ENCODE results near the gene TP73. TPM values are rescaled to one million over a fixed set of nuclear protein-coding genes. Genes with fewer than 3 reads are reported as not detected.
"Not testable (repeated sequence)": the region's sequence is repeated elsewhere in the genome, so short reads cannot be mapped to it uniquely, and the experiment has no call there.

The TP73 gene
- total and polyA plus RNA-seq, 2 donors = 0.09 to 0.63 TPM

GRCh38 chr1:3717715-3718601 lies 65.6 kb downstream of the TP73 start:
- H3K27ac ChIP-seq (ENCODE audit: low read depth) = no peak overlapping the region
- H3K36me3 ChIP-seq (ENCODE audit: insufficient read depth) = no peaks in the 10 kb centered on the region
- no peak for DNase-seq (ENCODE audit: extremely low spot score)
- no peak overlapping the region for H3K4me3 ChIP-seq (ENCODE audit: low read depth, low read length)
- WGBS = 24% methylated on average over 40 of the region's 40 CpGs
- no peaks in the 10 kb centered on the region for H3K4me1 ChIP-seq (ENCODE audit: insufficient read depth)

DNA sequence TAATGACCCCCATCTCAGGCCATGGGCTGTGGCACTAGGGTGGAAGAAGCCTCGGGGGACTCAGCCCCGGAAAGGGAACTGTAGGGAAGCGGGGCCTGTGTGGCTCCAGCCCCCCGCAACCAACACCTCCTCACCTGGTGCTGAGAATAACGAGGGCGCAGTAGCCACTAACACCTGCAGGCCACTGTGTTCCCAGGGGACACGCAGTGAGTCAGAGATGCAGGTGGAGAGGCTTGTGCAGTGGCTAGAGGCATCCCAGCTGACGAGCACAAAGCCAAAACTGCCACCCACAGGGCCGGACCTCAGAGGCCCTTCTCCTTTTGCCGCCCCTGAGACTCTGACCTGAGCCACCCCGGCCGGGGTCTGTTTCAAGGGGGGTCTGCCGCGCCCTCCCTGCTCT lies 66.4 kb downstream of the TP73 start:
- H3K27ac ChIP-seq (ENCODE audit: low read depth) = no peak overlapping the region
- no peak for DNase-seq (ENCODE audit: extremely low spot score)
- H3K36me3 ChIP-seq (ENCODE audit: insufficient read depth) = no peaks in the 10 kb centered on the region
- H3K4me3 ChIP-seq (ENCODE audit: low read depth, low read length) = no peak overlapping the region
- no peaks in the 10 kb centered on the region for H3K4me1 ChIP-seq (ENCODE audit: insufficient read depth)
- 82% methylated on average over 14 of the region's 14 CpGs for WGBS

DNA sequence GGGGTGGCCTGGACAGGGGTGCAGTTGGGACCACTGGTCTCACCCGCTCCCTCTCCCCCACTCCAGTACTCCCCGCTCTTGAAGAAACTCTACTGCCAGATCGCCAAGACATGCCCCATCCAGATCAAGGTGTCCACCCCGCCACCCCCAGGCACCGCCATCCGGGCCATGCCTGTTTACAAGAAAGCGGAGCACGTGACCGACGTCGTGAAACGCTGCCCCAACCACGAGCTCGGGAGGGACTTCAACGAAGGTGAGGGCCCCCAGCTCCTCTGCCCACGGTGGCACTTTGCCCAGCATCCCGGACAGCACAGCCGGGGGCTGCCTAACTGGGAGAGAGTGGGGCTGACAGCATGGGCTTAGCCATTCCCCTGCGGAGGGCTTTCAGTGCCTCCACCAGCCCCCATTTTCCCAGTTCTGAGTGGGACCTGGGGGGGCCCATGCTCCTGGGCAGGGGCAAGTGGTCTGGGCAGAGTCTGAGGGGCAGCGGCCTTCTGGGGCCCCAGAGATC lies 69.7 kb downstream of the TP73 start:
- Histone ChIP-seq H3K36me3 (ENCODE audit: insufficient read depth) (no peaks in the 10 kb centered on the region), H3K4me1 (ENCODE audit: insufficient read depth) (no peaks in the 10 kb centered on the region), H3K4me3 (ENCODE audit: low read depth, low read length) (no peak overlapping the region), H3K27ac (ENCODE audit: low read depth) (no peak overlapping the region)
- DNase-seq (ENCODE audit: extremely low spot score) = no peak
- WGBS = 68% methylated on average over 20 of the region's 20 CpGs

DNA sequence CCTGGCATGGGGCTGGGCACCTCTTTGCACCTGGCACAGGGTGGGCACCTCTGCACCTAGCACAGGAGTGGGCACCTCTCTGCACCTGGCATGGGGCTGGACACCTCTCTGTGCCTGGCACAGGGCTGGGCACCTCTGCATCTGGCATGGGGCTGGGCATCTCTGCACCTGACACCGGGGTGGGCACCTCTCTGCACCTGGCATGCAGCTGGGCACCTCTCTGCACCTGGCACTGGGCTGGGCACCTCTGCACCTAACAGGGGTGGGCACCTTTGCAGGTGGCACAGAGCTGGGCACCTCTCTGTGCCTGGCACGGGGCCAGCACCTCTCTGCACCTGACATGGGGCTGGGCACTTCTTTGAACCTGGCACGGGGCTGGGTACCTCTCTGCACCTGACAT lies 70.5 kb downstream of the TP73 start:
- no peak overlapping the region for H3K4me3 ChIP-seq (ENCODE audit: low read depth, low read length)
- H3K36me3 ChIP-seq (ENCODE audit: insufficient read depth) = no peaks in the 10 kb centered on the region
- no peak for DNase-seq (ENCODE audit: extremely low spot score)
- H3K27ac ChIP-seq (ENCODE audit: low read depth) = no peak overlapping the region
- WGBS = 71% methylated on average over 3 of the region's 3 CpGs
- H3K4me1 ChIP-seq (ENCODE audit: insufficient read depth) = no peaks in the 10 kb centered on the region

- not testable (repeated sequence) for H3K4me1 ChIP-seq (ENCODE audit: insufficient read depth); H3K27ac ChIP-seq (ENCODE audit: low read depth); H3K4me3 ChIP-seq (ENCODE audit: low read depth, low read length); H3K36me3 ChIP-seq (ENCODE audit: insufficient read depth); DNase-seq (ENCODE audit: extremely low spot score)
- 39% methylated on average over 18 of the region's 18 CpGs for WGBS
These were observed 72.2 kb downstream of the TP73 start for GRCh38 chr1:3724416-3725030.

DNA sequence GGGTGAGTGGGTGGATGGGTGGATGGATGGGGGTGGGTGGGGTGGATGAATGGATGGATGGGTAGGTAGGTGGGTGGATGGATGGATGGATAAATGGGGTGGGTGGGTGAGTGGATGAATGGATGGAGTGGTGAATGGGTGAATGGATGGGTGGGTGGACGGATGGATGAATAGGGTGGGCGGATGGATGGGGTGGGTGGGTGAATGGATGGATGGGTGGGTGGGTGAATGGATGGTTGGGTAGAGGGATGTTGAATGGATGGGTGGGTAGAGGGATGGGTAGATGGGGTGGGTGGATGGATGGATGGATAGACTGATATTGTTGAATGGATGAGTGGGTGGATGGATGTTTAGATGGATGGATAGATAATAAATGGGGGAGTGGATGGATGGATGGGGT lies 73.0 kb downstream of the TP73 start:
- Histone ChIP-seq H3K27ac (ENCODE audit: low read depth) (no peak overlapping the region), H3K36me3 (ENCODE audit: insufficient read depth) (no peaks in the 10 kb centered on the region), H3K4me1 (ENCODE audit: insufficient read depth) (no peaks in the 10 kb centered on the region), H3K4me3 (ENCODE audit: low read depth, low read length) (no peak overlapping the region)
- WGBS = 95% methylated on average over 2 of the region's 2 CpGs
- DNase-seq (ENCODE audit: extremely low spot score) = no peak

DNA sequence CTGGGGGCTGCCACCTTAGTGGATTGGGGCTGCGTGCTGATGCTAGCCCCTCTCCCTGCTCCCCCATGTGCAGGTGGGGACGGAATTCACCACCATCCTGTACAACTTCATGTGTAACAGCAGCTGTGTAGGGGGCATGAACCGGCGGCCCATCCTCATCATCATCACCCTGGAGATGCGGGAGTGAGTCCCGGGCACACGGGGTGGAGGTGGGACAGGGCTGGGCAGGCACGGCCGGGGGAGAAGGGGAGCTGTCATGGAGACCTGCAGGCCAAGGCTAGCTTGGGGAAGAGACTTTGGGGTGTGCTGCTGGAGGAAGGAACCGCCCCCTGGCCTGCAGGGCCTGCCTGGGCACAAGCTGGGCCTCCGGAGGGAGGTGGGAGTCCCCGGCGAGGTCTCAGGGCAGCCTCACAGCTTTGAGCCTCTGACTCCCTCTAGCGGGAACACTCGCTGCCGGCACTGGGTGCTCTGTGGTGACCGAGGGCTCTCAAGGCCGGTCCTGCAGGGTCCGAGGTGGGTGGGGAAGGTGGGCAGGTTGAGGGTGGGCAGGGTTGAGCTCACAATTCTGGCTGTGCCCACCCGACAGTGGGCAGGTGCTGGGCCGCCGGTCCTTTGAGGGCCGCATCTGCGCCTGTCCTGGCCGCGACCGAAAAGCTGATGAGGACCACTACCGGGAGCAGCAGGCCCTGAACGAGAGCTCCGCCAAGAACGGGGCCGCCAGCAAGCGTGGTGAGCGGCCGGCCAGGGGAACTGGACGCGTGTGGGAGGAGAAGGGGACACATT lies 74.9 kb downstream of the TP73 start:
- H3K4me3 ChIP-seq (ENCODE audit: low read depth, low read length) = no peak overlapping the region
- no peaks in the 10 kb centered on the region for H3K4me1 ChIP-seq (ENCODE audit: insufficient read depth)
- 50% methylated on average over 37 of the region's 37 CpGs for WGBS
- H3K36me3 ChIP-seq (ENCODE audit: insufficient read depth) = no peaks in the 10 kb centered on the region
- H3K27ac ChIP-seq (ENCODE audit: low read depth) = no peak overlapping the region
- no peak for DNase-seq (ENCODE audit: extremely low spot score)

GRCh38 chr1:3727825-3728776 lies 75.8 kb downstream of the TP73 start:
- no peaks in the 10 kb centered on the region for H3K4me1 ChIP-seq (ENCODE audit: insufficient read depth)
- no peak overlapping the region for H3K4me3 ChIP-seq (ENCODE audit: low read depth, low read length)
- H3K27ac ChIP-seq (ENCODE audit: low read depth) = no peak overlapping the region
- no peaks in the 10 kb centered on the region for H3K36me3 ChIP-seq (ENCODE audit: insufficient read depth)
- whole genome bisulfite sequencing = 86% methylated on average over 31 of the region's 31 CpGs
- DNase-seq (ENCODE audit: extremely low spot score) = no peak

- no peak for DNase-seq (ENCODE audit: extremely low spot score)
- H3K36me3 ChIP-seq (ENCODE audit: insufficient read depth) = no peaks in the 10 kb centered on the region
- no peak overlapping the region for H3K27ac ChIP-seq (ENCODE audit: low read depth)
- WGBS = 78% methylated on average over 32 of the region's 32 CpGs
- no peaks in the 10 kb centered on the region for H3K4me1 ChIP-seq (ENCODE audit: insufficient read depth)
- H3K4me3 ChIP-seq (ENCODE audit: low read depth, low read length) = no peak overlapping the region
These were observed 77.6 kb downstream of the TP73 start for GRCh38 chr1:3729594-3730542.

DNA sequence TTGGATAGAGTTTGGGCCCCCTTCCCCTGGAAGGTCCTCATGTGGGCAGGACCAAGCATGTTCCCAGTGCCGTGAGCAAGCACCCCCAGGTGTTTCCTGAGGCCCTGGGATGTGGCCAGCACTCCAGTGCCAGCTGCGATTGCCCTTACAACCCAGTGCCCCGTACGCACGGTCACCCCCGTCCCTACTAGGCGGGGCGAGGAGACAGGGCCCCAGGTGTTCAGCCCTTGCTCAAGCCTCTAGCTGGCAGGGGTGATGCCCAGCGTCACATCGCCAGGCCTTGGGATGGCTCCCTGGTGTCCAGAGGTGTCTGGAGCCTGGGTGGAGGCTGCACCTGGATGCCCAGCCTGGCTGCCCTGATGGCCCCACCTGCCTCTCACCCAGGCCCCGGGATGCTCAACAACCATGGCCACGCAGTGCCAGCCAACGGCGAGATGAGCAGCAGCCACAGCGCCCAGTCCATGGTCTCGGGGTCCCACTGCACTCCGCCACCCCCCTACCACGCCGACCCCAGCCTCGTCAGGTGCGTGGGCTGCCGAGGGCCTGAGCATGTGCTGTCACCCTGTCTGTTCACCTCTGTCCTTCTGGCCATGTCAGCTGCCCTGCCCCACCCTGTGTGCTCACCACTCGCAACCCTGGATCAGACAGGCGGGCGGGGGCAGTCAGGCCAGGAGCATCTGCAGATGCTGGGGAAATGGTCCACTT lies 78.4 kb downstream of the TP73 start:
- Histone ChIP-seq H3K4me1 (ENCODE audit: insufficient read depth) (no peaks in the 10 kb centered on the region), H3K4me3 (ENCODE audit: low read depth, low read length) (no peak overlapping the region), H3K27ac (ENCODE audit: low read depth) (no peak overlapping the region), H3K36me3 (ENCODE audit: insufficient read depth) (no peaks in the 10 kb centered on the region)
- no peak for DNase-seq (ENCODE audit: extremely low spot score)
- 81% methylated on average over 25 of the region's 25 CpGs for WGBS

- Histone ChIP-seq H3K27ac (ENCODE audit: low read depth) (no peak overlapping the region), H3K4me1 (ENCODE audit: insufficient read depth) (no peaks in the 10 kb centered on the region), H3K36me3 (ENCODE audit: insufficient read depth) (peaks cover 3% of the 10 kb centered on the region), H3K4me3 (ENCODE audit: low read depth, low read length) (no peak overlapping the region)
- no peak for DNase-seq (ENCODE audit: extremely low spot score)
- WGBS = 54% methylated on average over 25 of the region's 25 CpGs
These were observed 79.5 kb downstream of the TP73 start for GRCh38 chr1:3731583-3732433.
